DND-41 (cell line): ENCODE data around the gene MORN1.

Experiments used
- ATAC-seq: fragments of 200-7000 bp; cut with Tn5 transposase; 3 replicates; pipeline ENCODE4 v1.9.1; 2021; ENCODE audit warnings: low read depth; ENCODE audit not compliant: insufficient read depth
- DNase-seq: peaks from one replicate; pipeline ENCODE4 v3.0.0-alpha.2; 2020
- H2AFZ ChIP-seq: 2 replicates; pipeline ENCODE4 v1.6.0; 2012; ENCODE audit warnings: low read depth, low read length
- H3K27ac ChIP-seq: 2 replicates; pipeline ENCODE4 v1.5.1; 2012; ENCODE audit warnings: low read length, inconsistent platforms
- H3K27me3 ChIP-seq: fragments of 200-600 bp; sonication (generic); 2 replicates; pipeline ENCODE4 v1.6.0; 2012; ENCODE audit warnings: low read length, mild to moderate bottlenecking, inconsistent platforms; ENCODE audit not compliant: insufficient read depth, poor library complexity
- H3K36me3 ChIP-seq: 2 replicates; pipeline ENCODE4 v1.5.1; 2012; ENCODE audit warnings: low read length, inconsistent platforms; ENCODE audit not compliant: insufficient read depth
- H3K4me1 ChIP-seq: 2 replicates; pipeline ENCODE4 v1.5.1; 2012; ENCODE audit warnings: mild to moderate bottlenecking, low read length; ENCODE audit not compliant: insufficient read depth
- H3K4me2 ChIP-seq: 2 replicates; pipeline ENCODE4 v1.6.0; 2012; ENCODE audit warnings: mild to moderate bottlenecking, moderate library complexity, low read length, inconsistent platforms; ENCODE audit not compliant: insufficient read depth
- H3K4me3 ChIP-seq, 2 experiments: fragments of 200-600 bp in 1 of 2; shearing (Covaris generic) in 1 of 2; 2 replicates each; pipeline ENCODE4 v1.5.1; 2012 to 2016; ENCODE audit warnings: inconsistent platforms in 2 of 2, low read length in 2 of 2, mild to moderate bottlenecking in 2 of 2, low read depth in 1 of 2, moderate library complexity in 1 of 2
- H3K79me2 ChIP-seq: 2 replicates; pipeline ENCODE4 v1.6.0; 2012; ENCODE audit warnings: low read length, inconsistent platforms; ENCODE audit not compliant: insufficient read depth
- H3K9ac ChIP-seq: 2 replicates; pipeline ENCODE4 v1.6.0; 2012; ENCODE audit warnings: low read depth, mild to moderate bottlenecking, inconsistent platforms, low read length, moderate library complexity
- H3K9me3 ChIP-seq: 2 replicates; pipeline ENCODE4 v1.5.1; 2012; ENCODE audit warnings: low read length, moderate library complexity, mild to moderate bottlenecking, inconsistent platforms; ENCODE audit not compliant: insufficient read depth, severe bottlenecking
- H4K20me1 ChIP-seq: 2 replicates; pipeline ENCODE4 v1.6.0; 2012; ENCODE audit warnings: low read length; ENCODE audit not compliant: insufficient read depth
- CTCF ChIP-seq: IDR thresholded peaks from 2 replicates; pipeline ENCODE4 v1.5.1; 2012; ENCODE audit warnings: borderline replicate concordance, low read length, moderate library complexity, mild to moderate bottlenecking; ENCODE audit not compliant: poor library complexity, severe bottlenecking; ENCODE audit errors: extremely low read depth
- EZH2 ChIP-seq: IDR thresholded peaks from 3 replicates; pipeline ENCODE4 v1.6.1; 2012; ENCODE audit warnings: borderline replicate concordance, low read depth, mild to moderate bottlenecking, moderate library complexity, low read length, inconsistent platforms; ENCODE audit not compliant: severe bottlenecking

Gene MORN1

GRCh38 chr1:2317230-2318065 lies 73.9 kb downstream of the MORN1 start:
- Histone ChIP-seq H3K27me3 (no peaks in the 10 kb centered on the region), H3K9ac (no peak overlapping the region), H4K20me1 (peaks cover 11% of the 10 kb centered on the region), H3K4me1 (peaks cover 53% of the 10 kb centered on the region), H3K4me2 (no peak overlapping the region), H3K36me3 (no peaks in the 10 kb centered on the region), H2AFZ (no peak overlapping the region), H3K79me2 (no peaks in the 10 kb centered on the region), H3K27ac (no peak overlapping the region), H3K4me3 (no peak overlapping the region), H3K9me3 (no peaks in the 10 kb centered on the region)
- no peak for DNase-seq
- no peak for TF ChIP-seq CTCF
- no peak for TF ChIP-seq EZH2
- no peak for ATAC-seq

GRCh38 chr1:2316451-2316961 lies 74.8 kb downstream of the MORN1 start:
- Histone ChIP-seq H2AFZ (no peak overlapping the region), H3K9me3 (no peaks in the 10 kb centered on the region), H3K27me3 (no peaks in the 10 kb centered on the region), H4K20me1 (peaks cover 14% of the 10 kb centered on the region), H3K27ac (no peak overlapping the region), H3K9ac (peak overlapping the region; percentile 65; the same call in 1 of the 2 replicates), H3K36me3 (no peaks in the 10 kb centered on the region), H3K79me2 (no peaks in the 10 kb centered on the region), H3K4me3 (no peak overlapping the region), H3K4me2 (no peak overlapping the region), H3K4me1 (peaks cover 53% of the 10 kb centered on the region)
- ATAC-seq (no peak), DNase-seq (no peak)
- TF ChIP-seq EZH2: no peak
- no peak for TF ChIP-seq CTCF

GRCh38 chr1:2315674-2316450 lies 75.5 kb downstream of the MORN1 start:
- H3K36me3 ChIP-seq: no peaks in the 10 kb centered on the region
- H3K4me2 ChIP-seq: peak overlapping the region; percentile 82
- H4K20me1 ChIP-seq: peaks cover 14% of the 10 kb centered on the region
- peak overlapping the region; percentile 70 for H2AFZ ChIP-seq
- H3K9ac ChIP-seq: peak overlapping the region; percentile 65
- TF ChIP-seq CTCF (no peak), EZH2 (no peak)
- H3K4me3 ChIP-seq: peak overlapping the region in 1 of 2 experiments; percentile 57; a peak in 3 of 4 replicates
- peak overlapping the region; percentile 63 for H3K27ac ChIP-seq
- H3K4me1 ChIP-seq: peaks cover 51% of the 10 kb centered on the region
- H3K79me2 ChIP-seq: no peaks in the 10 kb centered on the region
- DNase-seq: peak; percentile 37
- H3K9me3 ChIP-seq: no peaks in the 10 kb centered on the region
- no peaks in the 10 kb centered on the region for H3K27me3 ChIP-seq
- ATAC-seq: peak; percentile 29
